ENCODE results near the gene CBFA2T2. TPM values are rescaled to one million over a fixed set of nuclear protein-coding genes. Genes with fewer than 3 reads are reported as not detected.

The CBFA2T2 gene
- total RNA-seq, 1 donor from 2014 or later: 52.3 TPM

- Mint-ChIP-seq H3K4me3 (no peak overlapping the region), H3K36me3 (peaks cover 18% of the 10 kb centered on the region), H3K27ac (peak overlapping the region; percentile 31), H3K9me3 (peaks cover 2% of the 10 kb centered on the region), H3K4me1 (ENCODE audit: unreplicated experiment) (peaks cover 27% of the 10 kb centered on the region), H3K27me3 (no peaks in the 10 kb centered on the region)
- peak; percentile 63 for TF ChIP-seq CTCF (conservative IDR thresholded peaks at IDR 0.05)
- no peak for DNase-seq (ENCODE audit: extremely low spot score, unreplicated experiment)
Measured at GRCh38 chr20:33515569-33516216, 25.8 kb downstream of the CBFA2T2 start.

DNA sequence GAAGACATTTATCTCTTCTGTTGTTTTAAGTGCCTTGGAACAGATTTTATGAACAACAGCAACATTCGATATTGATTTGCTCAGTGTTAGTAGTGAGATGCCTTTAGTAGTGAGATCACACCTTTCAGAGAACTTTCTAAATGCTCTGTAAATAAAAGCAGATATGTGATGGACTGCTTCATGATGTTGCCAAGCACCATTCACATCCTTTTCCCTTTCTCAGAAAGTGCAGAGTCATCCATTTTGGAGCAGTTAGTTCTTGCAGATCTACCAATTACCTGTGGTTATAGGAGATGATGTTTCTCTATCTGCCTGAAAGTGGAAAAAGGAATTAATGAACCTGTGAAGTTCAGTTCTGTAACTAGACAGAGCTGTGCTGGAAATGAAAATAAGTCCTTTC is 27.0 kb downstream of the CBFA2T2 start:
- DNase-seq (ENCODE audit: extremely low spot score, unreplicated experiment): no peak
- Mint-ChIP-seq H3K4me1 (ENCODE audit: unreplicated experiment) (peaks cover 31% of the 10 kb centered on the region), H3K9me3 (no peaks in the 10 kb centered on the region), H3K27ac (peak overlapping the region; percentile 24), H3K36me3 (peaks cover 18% of the 10 kb centered on the region), H3K4me3 (peak overlapping the region; percentile 0), H3K27me3 (no peaks in the 10 kb centered on the region)
- TF ChIP-seq CTCF (conservative IDR thresholded peaks at IDR 0.05): no peak

- no peak for DNase-seq (ENCODE audit: extremely low spot score, unreplicated experiment)
- peaks cover 17% of the 10 kb centered on the region for H3K36me3 Mint-ChIP-seq
- no peak overlapping the region for H3K27ac Mint-ChIP-seq
- H3K9me3 Mint-ChIP-seq: no peaks in the 10 kb centered on the region
- H3K27me3 Mint-ChIP-seq: no peaks in the 10 kb centered on the region
- TF ChIP-seq CTCF (conservative IDR thresholded peaks at IDR 0.05): no peak
- no peak overlapping the region for H3K4me3 Mint-ChIP-seq
- H3K4me1 Mint-ChIP-seq (ENCODE audit: unreplicated experiment): peaks cover 36% of the 10 kb centered on the region
Measured at GRCh38 chr20:33518071-33518470, 28.2 kb downstream of the CBFA2T2 start.

DNA sequence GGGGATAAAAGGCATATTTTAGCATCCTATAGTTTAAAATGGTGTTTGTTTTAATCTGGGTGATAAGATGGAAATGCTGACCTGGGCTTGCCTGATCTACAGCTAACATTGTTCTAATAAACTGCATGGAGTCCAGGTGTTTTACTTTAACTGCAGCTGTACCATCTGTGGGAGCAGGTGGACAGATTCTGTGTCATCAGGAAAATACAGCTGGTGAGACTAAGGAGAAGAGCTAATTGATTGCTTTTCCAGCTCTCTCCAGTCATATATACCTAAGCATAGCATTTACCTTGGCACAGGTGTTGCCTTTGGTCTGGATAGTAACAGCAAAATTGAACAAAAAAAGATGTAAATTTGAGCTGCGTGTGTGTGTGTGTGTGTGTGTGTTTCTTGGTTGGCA is 31.6 kb downstream of the CBFA2T2 start:
- no peak overlapping the region for H3K27ac Mint-ChIP-seq
- H3K27me3 Mint-ChIP-seq: no peaks in the 10 kb centered on the region
- H3K4me3 Mint-ChIP-seq: no peak overlapping the region
- no peaks in the 10 kb centered on the region for H3K9me3 Mint-ChIP-seq
- no peak for TF ChIP-seq CTCF (conservative IDR thresholded peaks at IDR 0.05)
- no peak for DNase-seq (ENCODE audit: extremely low spot score, unreplicated experiment)
- H3K36me3 Mint-ChIP-seq: peaks cover 27% of the 10 kb centered on the region
- H3K4me1 Mint-ChIP-seq (ENCODE audit: unreplicated experiment): peaks cover 40% of the 10 kb centered on the region

DNA sequence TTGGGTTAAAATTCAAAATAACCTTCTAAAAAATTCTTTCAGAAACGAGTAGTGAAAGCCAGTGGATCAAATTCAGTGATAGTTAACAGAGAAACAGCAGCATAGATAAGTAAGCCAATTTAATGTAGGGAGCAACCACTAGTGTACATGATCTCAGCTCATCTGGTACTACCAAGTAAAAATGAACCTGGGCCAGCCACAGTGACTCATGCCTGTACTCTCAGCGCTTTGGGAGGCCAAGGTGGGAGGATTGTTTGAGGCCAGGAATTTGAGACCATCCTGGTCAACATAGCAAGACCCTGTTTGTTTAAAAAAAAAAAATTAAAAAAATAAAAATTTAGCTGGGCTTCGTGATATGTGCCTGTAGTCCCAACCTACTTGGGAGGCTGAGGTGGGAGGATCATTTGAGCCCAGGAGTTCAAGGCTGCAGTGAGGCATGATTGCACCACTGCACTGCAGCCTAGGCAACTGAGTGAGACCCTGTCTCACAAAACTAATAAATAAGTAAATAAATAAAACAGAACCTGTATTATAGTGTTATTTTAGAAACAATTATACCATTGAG is 32.4 kb downstream of the CBFA2T2 start:
- no peak for DNase-seq (ENCODE audit: extremely low spot score, unreplicated experiment)
- Mint-ChIP-seq H3K36me3 (peaks cover 30% of the 10 kb centered on the region), H3K4me1 (ENCODE audit: unreplicated experiment) (peaks cover 34% of the 10 kb centered on the region), H3K9me3 (no peaks in the 10 kb centered on the region), H3K4me3 (no peak overlapping the region), H3K27ac (no peak overlapping the region), H3K27me3 (no peaks in the 10 kb centered on the region)
- no peak for TF ChIP-seq CTCF (conservative IDR thresholded peaks at IDR 0.05)
